Activated CD8-positive, alpha-beta memory T cell treated with anti-CD3 and anti-CD28 coated beads, Interleukin-2, amount 50 U/mL, for 1 hour (primary cell): ENCODE data around the gene C11orf16.
A peak's percentile ranks its signal among the peaks of the same experiment; 100 is the strongest.
"Not testable (repeated sequence)": the region's sequence is repeated elsewhere in the genome, so short reads cannot be mapped to it uniquely, and the experiment has no call there.

ENCODE experiments used
- DNase-seq: peaks from one replicate; pipeline ENCODE4 v3.0.0-alpha.2; 2020; ENCODE audit errors: extremely low read depth

Gene C11orf16

GRCh38 chr11:8937159-8937558 lies 4.4 kb upstream of the C11orf16 start:
- no peak for DNase-seq

- not testable (repeated sequence) for DNase-seq
Observed at GRCh38 chr11:8935789-8936188, 3.0 kb upstream of the C11orf16 start.

- DNase-seq, result no peak
Observed at GRCh38 chr11:8934742-8935488, 2.2 kb upstream of the C11orf16 start.

GRCh38 chr11:8933931-8934330 lies 1.2 kb upstream of the C11orf16 start:
- no peak for DNase-seq

- DNase-seq, result no peak
Observed at GRCh38 chr11:8930456-8931175, 2.1 kb downstream of the C11orf16 start.

- no peak for DNase-seq
Observed at GRCh38 chr11:8928981-8929615, 3.6 kb downstream of the C11orf16 start.

GRCh38 chr11:8928205-8928604 lies 4.5 kb downstream of the C11orf16 start:
- no peak for DNase-seq

- DNase-seq, result no peak
Observed at GRCh38 chr11:8927233-8927632, 5.5 kb downstream of the C11orf16 start.

GRCh38 chr11:8926236-8926635 lies 6.5 kb downstream of the C11orf16 start:
- no peak for DNase-seq

- DNase-seq, result no peak
Observed at GRCh38 chr11:8925711-8926110, 7.0 kb downstream of the C11orf16 start.

GRCh38 chr11:8922691-8923090 lies 10.1 kb downstream of the C11orf16 start:
- DNase-seq, result no peak

GRCh38 chr11:8917157-8917825 lies 15.5 kb downstream of the C11orf16 start:
- no peak for DNase-seq

GRCh38 chr11:8914661-8915018 lies 18.1 kb downstream of the C11orf16 start:
- DNase-seq, result no peak

GRCh38 chr11:8913961-8914660 lies 18.6 kb downstream of the C11orf16 start:
- DNase-seq, result no peak

GRCh38 chr11:8911029-8911823 lies 21.5 kb downstream of the C11orf16 start, which contains the start of gene AKIP1:
Gene AKIP1, plus strand, starts transcription at chr11:8911189. Its CDS starts 261 bp downstream, at chr11:8911450.
- peak; percentile 51 for DNase-seq

- no peak for DNase-seq
Observed at GRCh38 chr11:8910649-8911026, 22.1 kb downstream of the C11orf16 start.

- no peak for DNase-seq
Observed at GRCh38 chr11:8908099-8908498, 24.6 kb downstream of the C11orf16 start.

- DNase-seq, result no peak
Observed at GRCh38 chr11:8907116-8907515, 25.6 kb downstream of the C11orf16 start.

- no peak for DNase-seq
Observed at GRCh38 chr11:8905528-8906165, 27.1 kb downstream of the C11orf16 start.

GRCh38 chr11:8899119-8899753 lies 33.5 kb downstream of the C11orf16 start:
- DNase-seq, result no peak
